ENCODE results near the gene GARRE1.
"Not testable (repeated sequence)": the region's sequence is repeated elsewhere in the genome, so short reads cannot be mapped to it uniquely, and the experiment has no call there.

Gene GARRE1

GRCh38 chr19:34254046-34254697 lies at the start of gene GARRE1:
Gene GARRE1 (plus strand): TSS chr19:34254554. CDS start chr19:34300474, 45,920 bp downstream.
- Histone ChIP-seq H3K9me3 (ENCODE audit: control insufficient read depth, low read length) (no peaks in the 10 kb centered on the region), H3K4me3 (ENCODE audit: low read length) (peak within 1 kb of the TSS; percentile 91)

GRCh38 chr19:34205324-34205723 lies 49.0 kb upstream of the GARRE1 start:
- H3K9ac ChIP-seq (ENCODE audit: low read length); H3K27me3 ChIP-seq (replicated peaks; ENCODE audit: control insufficient read depth, insufficient read depth, low read length); H3K9me3 ChIP-seq (ENCODE audit: control insufficient read depth, low read length); H3K4me3 ChIP-seq (ENCODE audit: low read length); H3K4me1 ChIP-seq (ENCODE audit: control insufficient read depth, insufficient read depth, low read length); DNase-seq (ENCODE audit: low read depth): not testable (repeated sequence)
- peaks cover 55% of the 10 kb centered on the region for H3K36me3 ChIP-seq (ENCODE audit: control insufficient read depth, insufficient read depth, low read length, severe bottlenecking)

More at GRCh38 chr19:34254046-34254697, at the start of gene GARRE1:
- peak within 1 kb of the TSS; percentile 92 for H3K9ac ChIP-seq (ENCODE audit: low read length)
- no peaks in the 10 kb centered on the region for H3K27me3 ChIP-seq (replicated peaks; ENCODE audit: control insufficient read depth, insufficient read depth, low read length)
- DNase-seq (ENCODE audit: low read depth): peak; percentile 89
- H3K4me1 ChIP-seq (ENCODE audit: control insufficient read depth, insufficient read depth, low read length): peaks cover 26% of the 10 kb centered on the region
- H3K36me3 ChIP-seq (ENCODE audit: control insufficient read depth, insufficient read depth, low read length, severe bottlenecking): no peaks in the 10 kb centered on the region

GRCh38 chr19:34208291-34208884 lies 46.0 kb upstream of the GARRE1 start:
- no peak for DNase-seq (ENCODE audit: low read depth)
- Histone ChIP-seq H3K36me3 (ENCODE audit: control insufficient read depth, insufficient read depth, low read length, severe bottlenecking) (peaks cover 68% of the 10 kb centered on the region), H3K27me3 (replicated peaks; ENCODE audit: control insufficient read depth, insufficient read depth, low read length) (no peaks in the 10 kb centered on the region), H3K9ac (ENCODE audit: low read length) (no peak overlapping the region), H3K4me3 (ENCODE audit: low read length) (no peak overlapping the region), H3K9me3 (ENCODE audit: control insufficient read depth, low read length) (no peaks in the 10 kb centered on the region), H3K4me1 (ENCODE audit: control insufficient read depth, insufficient read depth, low read length) (no peaks in the 10 kb centered on the region)

GRCh38 chr19:34209726-34210125 lies 44.6 kb upstream of the GARRE1 start:
- no peaks in the 10 kb centered on the region for H3K4me1 ChIP-seq (ENCODE audit: control insufficient read depth, insufficient read depth, low read length)
- no peaks in the 10 kb centered on the region for H3K27me3 ChIP-seq (replicated peaks; ENCODE audit: control insufficient read depth, insufficient read depth, low read length)
- H3K4me3 ChIP-seq (ENCODE audit: low read length): no peak overlapping the region
- no peaks in the 10 kb centered on the region for H3K9me3 ChIP-seq (ENCODE audit: control insufficient read depth, low read length)
- H3K36me3 ChIP-seq (ENCODE audit: control insufficient read depth, insufficient read depth, low read length, severe bottlenecking): peaks cover 76% of the 10 kb centered on the region
- no peak overlapping the region for H3K9ac ChIP-seq (ENCODE audit: low read length)
- no peak for DNase-seq (ENCODE audit: low read depth)

GRCh38 chr19:34213283-34213682 lies 41.1 kb upstream of the GARRE1 start:
- Histone ChIP-seq H3K9ac (ENCODE audit: low read length) (no peak overlapping the region), H3K4me1 (ENCODE audit: control insufficient read depth, insufficient read depth, low read length) (peaks cover 2% of the 10 kb centered on the region), H3K9me3 (ENCODE audit: control insufficient read depth, low read length) (no peaks in the 10 kb centered on the region), H3K27me3 (replicated peaks; ENCODE audit: control insufficient read depth, insufficient read depth, low read length) (no peaks in the 10 kb centered on the region), H3K36me3 (ENCODE audit: control insufficient read depth, insufficient read depth, low read length, severe bottlenecking) (peaks cover 63% of the 10 kb centered on the region), H3K4me3 (ENCODE audit: low read length) (no peak overlapping the region)
- no peak for DNase-seq (ENCODE audit: low read depth)

- Histone ChIP-seq H3K4me1 (ENCODE audit: control insufficient read depth, insufficient read depth, low read length) (peaks cover 4% of the 10 kb centered on the region), H3K36me3 (ENCODE audit: control insufficient read depth, insufficient read depth, low read length, severe bottlenecking) (peaks cover 58% of the 10 kb centered on the region), H3K9ac (ENCODE audit: low read length) (no peak overlapping the region), H3K9me3 (ENCODE audit: control insufficient read depth, low read length) (no peaks in the 10 kb centered on the region), H3K27me3 (replicated peaks; ENCODE audit: control insufficient read depth, insufficient read depth, low read length) (no peaks in the 10 kb centered on the region), H3K4me3 (ENCODE audit: low read length) (no peak overlapping the region)
- no peak for DNase-seq (ENCODE audit: low read depth)
These were observed 40.3 kb upstream of the GARRE1 start for GRCh38 chr19:34214040-34214439.

GRCh38 chr19:34215006-34215665 lies 39.2 kb upstream of the GARRE1 start:
- peaks cover 58% of the 10 kb centered on the region for H3K36me3 ChIP-seq (ENCODE audit: control insufficient read depth, insufficient read depth, low read length, severe bottlenecking)
- H3K27me3 ChIP-seq (replicated peaks; ENCODE audit: control insufficient read depth, insufficient read depth, low read length): no peaks in the 10 kb centered on the region
- no peak for DNase-seq (ENCODE audit: low read depth)
- no peak overlapping the region for H3K9ac ChIP-seq (ENCODE audit: low read length)
- no peaks in the 10 kb centered on the region for H3K9me3 ChIP-seq (ENCODE audit: control insufficient read depth, low read length)
- no peak overlapping the region for H3K4me3 ChIP-seq (ENCODE audit: low read length)
- H3K4me1 ChIP-seq (ENCODE audit: control insufficient read depth, insufficient read depth, low read length): peaks cover 4% of the 10 kb centered on the region

- DNase-seq (ENCODE audit: low read depth): no peak
- H3K9ac ChIP-seq (ENCODE audit: low read length): no peak overlapping the region
- peaks cover 58% of the 10 kb centered on the region for H3K36me3 ChIP-seq (ENCODE audit: control insufficient read depth, insufficient read depth, low read length, severe bottlenecking)
- H3K27me3 ChIP-seq (replicated peaks; ENCODE audit: control insufficient read depth, insufficient read depth, low read length): no peaks in the 10 kb centered on the region
- no peaks in the 10 kb centered on the region for H3K9me3 ChIP-seq (ENCODE audit: control insufficient read depth, low read length)
- H3K4me3 ChIP-seq (ENCODE audit: low read length): no peak overlapping the region
- peaks cover 4% of the 10 kb centered on the region for H3K4me1 ChIP-seq (ENCODE audit: control insufficient read depth, insufficient read depth, low read length)
These were observed 38.7 kb upstream of the GARRE1 start for GRCh38 chr19:34215666-34216038.

GRCh38 chr19:34216745-34217219 lies 37.6 kb upstream of the GARRE1 start:
- not testable (repeated sequence) for H3K4me1 ChIP-seq (ENCODE audit: control insufficient read depth, insufficient read depth, low read length); H3K9ac ChIP-seq (ENCODE audit: low read length); H3K9me3 ChIP-seq (ENCODE audit: control insufficient read depth, low read length); H3K27me3 ChIP-seq (replicated peaks; ENCODE audit: control insufficient read depth, insufficient read depth, low read length); DNase-seq (ENCODE audit: low read depth); H3K4me3 ChIP-seq (ENCODE audit: low read length)
- peaks cover 57% of the 10 kb centered on the region for H3K36me3 ChIP-seq (ENCODE audit: control insufficient read depth, insufficient read depth, low read length, severe bottlenecking)

GRCh38 chr19:34217952-34218817 lies 36.2 kb upstream of the GARRE1 start:
- DNase-seq (ENCODE audit: low read depth): peak; percentile 91
- Histone ChIP-seq H3K9ac (ENCODE audit: low read length) (no peak overlapping the region), H3K9me3 (ENCODE audit: control insufficient read depth, low read length) (no peaks in the 10 kb centered on the region), H3K36me3 (ENCODE audit: control insufficient read depth, insufficient read depth, low read length, severe bottlenecking) (peaks cover 64% of the 10 kb centered on the region), H3K27me3 (replicated peaks; ENCODE audit: control insufficient read depth, insufficient read depth, low read length) (no peaks in the 10 kb centered on the region), H3K4me3 (ENCODE audit: low read length) (no peak overlapping the region), H3K4me1 (ENCODE audit: control insufficient read depth, insufficient read depth, low read length) (peaks cover 11% of the 10 kb centered on the region)

- no peak for DNase-seq (ENCODE audit: low read depth)
- no peaks in the 10 kb centered on the region for H3K27me3 ChIP-seq (replicated peaks; ENCODE audit: control insufficient read depth, insufficient read depth, low read length)
- no peaks in the 10 kb centered on the region for H3K9me3 ChIP-seq (ENCODE audit: control insufficient read depth, low read length)
- peaks cover 64% of the 10 kb centered on the region for H3K36me3 ChIP-seq (ENCODE audit: control insufficient read depth, insufficient read depth, low read length, severe bottlenecking)
- peaks cover 11% of the 10 kb centered on the region for H3K4me1 ChIP-seq (ENCODE audit: control insufficient read depth, insufficient read depth, low read length)
- no peak overlapping the region for H3K4me3 ChIP-seq (ENCODE audit: low read length)
- H3K9ac ChIP-seq (ENCODE audit: low read length): no peak overlapping the region
These were observed 35.6 kb upstream of the GARRE1 start for GRCh38 chr19:34218818-34219164.
